ENCODE data around the gene YEATS4.

YEATS4 gene

DNA sequence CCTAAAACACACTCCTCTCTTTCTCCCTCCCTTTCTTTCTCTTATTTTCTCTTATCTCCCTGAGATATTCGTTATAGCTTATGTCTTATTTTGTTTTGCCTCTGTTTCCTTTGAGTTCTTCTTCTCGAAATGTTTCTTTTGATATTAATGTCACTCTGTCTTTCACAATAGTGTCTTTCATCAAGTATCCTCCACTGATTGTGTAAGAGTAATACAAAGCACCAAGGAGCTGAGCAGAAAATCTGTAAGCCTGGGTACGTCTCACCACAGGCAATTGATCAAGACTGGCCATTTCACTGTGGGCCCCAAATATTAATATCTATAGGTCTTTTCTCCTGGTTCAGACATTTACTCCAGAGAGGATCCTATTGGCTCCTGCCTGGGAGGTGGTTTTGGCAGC is 16.2 kb upstream of the YEATS4 start:
- DNase-seq, result no peak

DNA sequence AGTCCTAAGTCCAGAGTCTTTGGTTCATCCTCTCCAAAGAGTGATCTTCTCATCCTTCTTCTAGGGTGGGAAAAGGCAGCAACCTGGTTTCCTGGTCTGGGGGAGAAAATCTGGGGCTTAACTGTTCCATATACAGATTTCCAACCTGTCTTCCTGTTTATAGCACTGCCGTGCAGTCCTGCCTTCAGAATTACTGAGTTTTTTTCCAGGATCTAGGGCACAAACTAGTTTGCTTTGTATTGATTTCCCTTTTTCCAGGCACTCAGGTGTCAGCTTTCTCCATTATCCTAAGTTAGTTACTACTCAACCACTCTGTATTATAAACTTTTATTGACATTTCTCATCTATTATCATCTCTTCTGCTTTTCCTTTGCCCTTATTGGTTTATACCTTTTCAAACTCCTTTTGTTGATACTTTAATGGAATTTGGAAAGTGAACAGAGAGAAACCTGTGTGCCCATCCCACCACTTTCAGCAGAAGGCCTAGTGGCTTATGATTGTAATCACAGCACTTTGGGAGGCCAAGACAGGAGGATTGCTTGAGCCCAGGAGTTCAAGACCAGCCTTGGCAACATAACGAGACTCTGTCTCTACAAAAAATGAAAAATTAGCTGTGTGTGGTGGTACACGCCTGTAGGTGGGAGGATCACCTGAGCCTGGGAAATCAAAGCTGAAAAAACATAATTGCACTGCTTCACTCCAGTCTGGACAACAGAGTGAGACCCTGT is 15.5 kb upstream of the YEATS4 start:
- DNase-seq, result no peak

GRCh38 chr12:69345077-69345476 is 14.5 kb upstream of the YEATS4 start:
- DNase-seq, result no peak

DNA sequence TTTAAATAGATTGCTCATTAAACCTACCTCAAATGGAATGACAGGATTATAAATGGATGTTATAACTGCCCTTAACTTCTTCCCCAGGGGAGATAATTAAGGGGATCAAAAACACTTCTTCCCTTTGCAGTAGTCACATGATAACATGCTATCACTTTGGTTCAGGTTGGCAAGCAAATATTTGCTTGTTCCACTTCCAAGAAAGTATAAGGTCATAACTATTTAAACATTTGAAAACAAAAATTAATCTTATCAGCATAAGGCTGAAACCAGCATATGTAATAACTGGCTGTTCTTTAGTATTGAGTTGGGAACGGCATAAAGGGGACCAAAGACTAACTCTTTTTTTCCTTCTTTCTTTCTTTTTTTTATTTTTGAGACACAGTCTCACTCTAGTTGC is 13.8 kb upstream of the YEATS4 start:
- DNase-seq, result no peak

DNA sequence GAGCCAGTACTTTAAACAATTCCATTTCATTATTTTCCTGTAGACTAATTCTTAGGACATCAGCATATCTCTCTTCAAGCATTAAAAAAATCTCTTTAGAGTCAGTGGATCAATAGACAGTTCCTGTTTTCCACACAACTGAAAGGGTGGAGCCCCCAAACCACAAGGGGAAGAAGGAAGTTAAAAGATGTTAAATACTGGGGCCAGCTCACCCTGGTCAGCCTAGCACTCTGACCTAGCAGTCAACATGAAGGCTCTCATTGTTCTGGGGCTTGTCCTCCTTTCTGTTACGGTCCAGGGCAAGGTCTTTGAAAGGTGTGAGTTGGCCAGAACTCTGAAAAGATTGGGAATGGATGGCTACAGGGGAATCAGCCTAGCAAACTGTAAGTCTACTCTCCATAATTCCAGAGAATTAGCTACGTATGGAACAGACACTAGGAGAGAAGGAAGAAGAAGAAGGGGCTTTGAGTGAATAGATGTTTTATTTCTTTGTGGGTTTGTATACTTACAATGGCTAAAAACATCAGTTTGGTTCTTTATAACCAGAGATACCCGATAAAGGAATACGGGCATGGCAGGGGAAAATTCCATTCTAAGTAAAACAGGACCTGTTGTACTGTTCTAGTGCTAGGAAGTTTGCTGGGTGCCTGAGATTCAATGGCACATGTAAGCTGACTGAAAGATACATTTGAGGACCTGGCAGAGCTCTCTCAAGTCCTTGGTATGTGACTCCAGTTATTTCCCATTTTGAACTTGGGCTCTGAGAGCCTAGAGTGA is 11.2 kb upstream of the YEATS4 start, which contains the start of gene LYZ:
Gene LYZ (plus strand): TSS at position 220 of the 777 bp plus-strand sequence. CDS start 28 bp downstream, at position 248.
- DNase-seq, result peak; percentile 25 to 55

GRCh38 chr12:69350002-69350626 is 9.4 kb upstream of the YEATS4 start:
- no peak for DNase-seq

DNA sequence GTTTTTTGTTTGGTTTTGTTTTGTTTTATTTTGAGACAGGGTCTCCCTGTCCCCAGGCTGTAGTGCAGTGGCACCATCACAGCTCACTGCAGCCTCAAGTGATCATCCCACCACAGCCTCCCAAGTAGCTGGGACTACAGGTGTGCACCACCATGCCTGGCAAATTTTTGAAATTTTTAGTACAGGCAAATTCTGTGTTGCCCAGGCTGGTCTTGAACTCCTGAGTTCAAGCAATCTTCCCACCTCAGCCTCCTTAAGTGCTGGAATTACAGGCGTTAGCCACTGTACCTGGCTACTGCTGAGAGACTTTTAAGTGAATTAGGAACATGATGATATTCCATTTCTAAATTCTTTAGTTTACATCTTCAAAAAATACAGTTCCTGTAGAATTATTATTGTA is 8.8 kb upstream of the YEATS4 start:
- DNase-seq, result no peak

DNA sequence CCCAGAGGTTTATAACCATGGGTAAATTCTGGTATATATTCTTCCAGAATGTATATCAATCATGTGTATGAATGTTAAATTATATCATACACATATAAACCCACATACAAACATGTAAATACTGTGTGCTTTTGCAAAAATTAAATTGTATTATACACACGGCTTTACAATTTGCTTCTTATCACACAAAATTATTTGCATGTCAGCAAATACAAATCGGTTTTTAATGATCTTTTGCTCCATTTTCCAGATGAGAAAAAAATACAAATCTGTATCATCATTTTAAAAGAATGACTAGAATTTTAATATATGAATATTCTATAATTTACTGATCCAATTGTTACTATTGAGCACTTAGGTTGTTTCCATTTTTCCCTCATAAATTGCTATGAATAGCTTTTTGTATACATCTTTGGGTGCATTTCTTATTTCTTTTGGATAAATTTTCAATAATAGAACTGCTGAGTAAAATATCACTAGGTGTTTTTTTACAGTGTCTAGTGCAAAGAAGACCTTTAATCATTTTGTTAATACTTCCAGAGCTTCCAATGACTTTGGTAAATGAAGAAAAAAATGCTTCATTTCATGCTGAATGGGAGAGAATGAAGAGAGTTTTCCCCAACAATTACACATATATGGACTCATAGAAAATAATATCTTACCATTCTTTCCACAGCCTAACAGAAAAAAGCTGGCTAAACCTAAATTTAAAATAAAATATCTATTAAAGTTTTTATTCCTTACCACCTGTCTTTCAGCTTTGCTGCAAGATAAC is 7.9 kb upstream of the YEATS4 start:
- DNase-seq, result no peak

- DNase-seq, result no peak
These were observed 6.6 kb upstream of the YEATS4 start for GRCh38 chr12:69352904-69353303.

- DNase-seq, result no peak
These were observed 5.4 kb upstream of the YEATS4 start for GRCh38 chr12:69354172-69354555.

DNA sequence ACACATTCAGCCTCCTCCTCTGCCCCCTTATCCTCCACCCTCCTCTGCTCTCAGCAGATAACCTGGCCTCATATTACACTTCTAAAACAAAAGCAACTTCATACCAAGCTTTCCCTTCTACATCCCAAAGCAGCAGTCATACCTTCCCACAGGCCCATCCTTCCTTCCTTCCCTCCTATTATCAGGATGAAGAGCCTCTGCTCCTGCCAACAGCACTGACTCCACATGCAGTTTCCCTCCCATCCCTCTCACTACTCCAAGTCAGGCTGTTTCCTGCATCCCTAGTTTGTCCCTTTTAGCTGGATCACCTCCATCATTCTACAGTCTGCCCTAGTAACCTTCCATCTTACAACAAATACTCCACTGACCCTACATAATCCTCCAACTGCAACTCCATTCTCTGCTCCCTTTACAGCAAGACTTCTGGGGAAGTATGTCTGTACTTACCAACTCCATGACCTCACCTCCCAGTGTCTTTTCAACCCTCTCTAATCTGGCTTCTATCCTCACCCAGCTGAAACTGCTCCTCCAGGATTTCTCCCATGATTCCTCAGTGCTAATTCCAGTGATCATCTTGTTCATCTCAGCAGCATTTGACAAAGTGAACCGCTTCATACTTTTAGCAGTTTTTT is 4.9 kb upstream of the YEATS4 start:
- DNase-seq, result no peak

GRCh38 chr12:69355363-69356028 is 4.0 kb upstream of the YEATS4 start:
- DNase-seq, result no peak

GRCh38 chr12:69360348-69360672 is 767 bp downstream of the YEATS4 start:
- no peak for DNase-seq

DNA sequence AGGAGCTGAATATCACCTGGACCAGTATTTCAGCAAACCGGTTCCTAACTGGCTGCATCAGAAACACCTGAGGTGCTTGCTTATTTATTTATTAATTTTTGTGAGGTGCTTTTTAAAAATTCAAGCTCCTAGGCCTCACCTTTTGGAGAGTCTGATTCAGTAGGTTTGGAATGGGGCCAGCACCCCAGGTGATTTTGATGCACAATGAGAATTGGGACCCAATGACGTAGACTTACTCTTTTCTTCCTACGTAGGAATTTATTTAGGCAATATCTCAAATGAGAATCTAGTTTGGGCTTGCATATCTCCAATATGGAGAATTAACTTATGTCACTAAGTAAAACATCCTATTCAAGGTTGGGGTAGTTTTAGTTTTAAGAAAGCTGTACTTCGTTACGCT is 7.3 kb downstream of the YEATS4 start:
- DNase-seq, result no peak

DNA sequence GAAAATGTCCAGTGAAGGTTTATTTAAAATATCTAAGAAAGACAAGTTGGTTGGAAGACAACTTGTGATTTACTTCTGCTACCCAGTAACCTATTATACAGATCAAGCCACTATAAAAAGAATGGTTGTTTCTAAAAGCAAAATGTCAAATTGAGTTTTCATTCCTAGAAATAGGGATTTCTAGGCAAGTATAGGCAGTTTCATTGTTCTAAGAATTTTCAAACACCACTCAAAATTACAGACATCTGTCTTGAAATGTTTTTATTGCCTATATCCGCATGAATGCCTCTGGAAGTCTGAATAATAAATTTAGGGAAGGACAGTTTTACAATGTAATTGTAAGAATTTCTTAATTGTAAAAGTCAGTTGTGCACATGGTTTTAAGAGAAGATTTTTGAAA is 8.6 kb downstream of the YEATS4 start:
- no peak for DNase-seq

DNA sequence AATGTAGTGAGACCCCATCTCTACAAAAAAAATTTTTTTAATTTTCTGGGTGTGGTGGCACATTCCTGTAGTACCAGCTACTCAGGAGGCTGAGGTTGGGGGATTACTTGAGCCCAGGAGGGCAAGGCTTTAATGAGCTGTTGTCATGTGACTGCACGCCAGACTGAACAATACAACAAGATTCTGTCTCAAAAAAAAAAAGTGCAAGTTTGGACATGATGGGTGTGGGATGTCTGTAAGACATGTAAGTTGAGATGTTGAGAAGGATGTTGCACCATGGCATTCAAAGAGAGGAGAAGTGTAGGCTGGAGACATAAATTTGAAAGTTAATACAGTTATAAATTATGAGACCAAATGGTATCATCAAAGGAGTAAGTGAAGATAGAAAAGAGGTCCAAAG is 23.5 kb downstream of the YEATS4 start:
- no peak for DNase-seq

DNA sequence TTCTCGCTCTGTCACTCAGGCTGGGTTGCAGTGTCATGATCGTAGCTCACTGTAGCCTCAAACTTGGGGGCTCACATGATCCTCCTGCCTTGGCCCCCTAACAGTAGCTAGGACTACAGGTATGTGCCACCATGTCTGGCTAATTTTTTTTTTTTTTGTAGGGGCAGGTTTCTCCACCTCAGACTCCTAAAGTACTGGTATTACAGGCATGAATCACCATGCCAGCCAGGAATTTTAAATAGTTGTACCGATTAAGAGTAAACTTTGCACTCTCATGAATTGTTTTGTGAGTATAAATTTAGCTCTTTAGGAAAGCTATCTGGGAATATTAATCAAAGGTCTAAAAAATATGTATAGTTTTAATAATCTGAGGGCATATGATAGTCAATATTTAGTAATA is 25.5 kb downstream of the YEATS4 start:
- DNase-seq, result no peak

DNA sequence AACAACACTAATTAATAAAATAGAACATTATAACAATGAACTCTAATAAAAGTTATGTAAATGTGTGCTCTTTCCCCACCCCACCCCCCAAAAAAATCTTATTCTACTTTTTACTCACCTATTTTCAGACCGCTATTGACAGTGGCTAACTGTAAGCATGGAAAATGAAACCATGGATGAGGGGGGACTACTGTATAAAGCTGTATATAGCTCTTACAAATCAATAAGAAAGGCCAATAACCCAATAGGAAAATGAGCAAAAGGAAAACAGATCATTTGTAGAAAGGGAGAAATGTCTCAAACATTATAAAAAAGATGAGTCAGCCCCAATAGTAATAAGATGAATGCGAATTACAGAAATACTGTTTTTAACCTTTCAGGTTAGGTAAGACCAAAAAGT is 27.4 kb downstream of the YEATS4 start:
- no peak for DNase-seq

DNA sequence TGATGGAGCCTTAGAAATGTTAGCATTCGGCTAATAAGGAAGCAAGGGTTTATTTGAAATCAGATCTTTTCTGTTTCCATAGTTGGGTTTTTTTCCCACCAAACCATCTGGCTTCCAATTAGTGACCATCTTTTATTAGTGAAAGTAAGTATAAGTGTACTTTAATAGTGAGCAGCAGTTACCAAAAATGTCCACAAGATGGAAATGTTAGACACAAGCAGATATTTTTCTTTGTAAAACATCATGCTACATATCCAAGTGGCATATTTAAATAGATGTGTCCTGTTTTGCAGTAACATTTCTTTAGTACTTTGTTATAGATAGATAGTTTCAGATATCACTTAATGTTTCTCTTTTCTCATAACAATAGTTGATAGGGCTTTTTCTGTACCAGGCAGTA is 28.8 kb downstream of the YEATS4 start:
- DNase-seq, result peak in 1 of 2 donors; percentile 26

DNA sequence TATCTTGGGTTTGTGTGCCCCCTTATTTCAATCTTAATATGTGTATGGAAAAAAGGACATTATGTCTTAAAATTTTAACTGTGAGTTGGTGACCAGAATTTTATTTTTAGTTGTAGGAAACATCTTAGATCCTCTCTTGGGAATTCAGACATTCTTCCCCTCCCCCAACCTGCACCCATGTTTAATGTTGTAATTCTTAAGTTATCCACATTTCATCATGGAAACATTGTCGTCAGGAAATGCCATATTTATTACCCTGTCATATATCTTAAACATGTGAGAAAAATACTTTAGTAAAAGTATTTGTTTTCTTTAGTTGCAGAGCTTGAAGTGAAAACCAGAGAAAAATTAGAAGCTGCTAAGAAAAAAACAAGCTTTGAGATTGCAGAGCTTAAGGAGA is 30.3 kb downstream of the YEATS4 start:
- DNase-seq, result no peak

DNA sequence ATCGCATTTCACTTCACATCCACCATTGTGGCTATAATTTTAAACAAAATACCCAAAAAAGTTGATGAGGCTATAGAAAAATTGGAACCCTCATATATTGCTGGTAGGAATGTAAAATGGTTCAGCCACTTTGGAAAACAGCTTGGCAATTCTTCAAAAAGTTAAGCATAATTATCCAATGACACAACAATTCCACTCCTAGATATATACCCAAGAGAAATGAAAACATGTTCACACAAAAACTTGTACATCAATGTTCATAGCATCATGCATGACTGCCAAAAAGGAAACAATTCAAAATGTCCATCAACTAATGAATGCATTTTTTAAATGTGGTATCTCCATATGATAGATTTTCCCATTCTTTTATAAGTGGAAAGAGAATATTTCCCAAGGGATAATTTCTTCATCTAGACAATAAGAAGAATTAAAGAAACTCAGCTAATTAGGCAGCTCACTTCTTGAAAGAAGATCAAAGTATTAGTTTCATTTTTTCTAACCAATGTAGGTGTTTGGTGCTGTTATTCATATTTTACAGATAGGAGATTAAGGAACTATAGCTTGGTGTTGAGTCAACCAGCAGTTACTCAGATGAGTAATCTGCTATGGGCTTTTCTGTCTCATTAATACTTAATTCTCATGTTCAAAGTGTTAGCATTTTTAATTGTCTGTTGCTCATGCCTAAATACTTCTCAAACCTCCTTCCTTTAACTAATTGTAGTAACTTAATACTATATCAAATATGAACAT is 32.8 kb downstream of the YEATS4 start:
- DNase-seq, result no peak

GRCh38 chr12:69396041-69396440 is 36.5 kb downstream of the YEATS4 start:
- DNase-seq, result no peak
